SKM-1 (cell line): ENCODE results near the gene MED13.
"Not testable (repeated sequence)": the region's sequence is repeated elsewhere in the genome, so short reads cannot be mapped to it uniquely, and the experiment has no call there.

ENCODE experiments used
- DNase-seq: peaks from one replicate; lab custom pipeline; 2025; ENCODE audit not compliant: unreplicated experiment; lab: John Stamatoyannopoulos, UW

The MED13 gene

DNA sequence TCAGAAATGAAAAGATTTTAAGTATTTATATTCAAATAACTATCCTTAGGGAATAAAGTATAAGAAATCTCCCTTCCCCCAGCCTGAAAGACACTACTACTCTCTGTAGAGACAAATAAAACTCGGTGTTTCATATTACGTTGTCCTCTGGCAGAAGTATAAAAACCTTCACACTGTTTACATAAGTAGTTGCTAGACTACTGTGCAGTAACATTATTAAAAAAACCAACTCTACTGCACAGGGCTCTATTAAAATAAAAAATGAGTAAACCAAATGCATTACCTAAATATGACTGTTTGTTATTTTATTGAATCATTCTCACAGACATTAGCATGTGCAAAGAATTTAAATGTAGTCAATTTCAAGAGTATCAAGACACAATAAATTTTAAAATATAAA, 67.4 kb downstream of the MED13 start:
- no peak for DNase-seq

- DNase-seq = no peak
Measured at GRCh38 chr17:61996916-61997605, 68.0 kb downstream of the MED13 start.

DNA sequence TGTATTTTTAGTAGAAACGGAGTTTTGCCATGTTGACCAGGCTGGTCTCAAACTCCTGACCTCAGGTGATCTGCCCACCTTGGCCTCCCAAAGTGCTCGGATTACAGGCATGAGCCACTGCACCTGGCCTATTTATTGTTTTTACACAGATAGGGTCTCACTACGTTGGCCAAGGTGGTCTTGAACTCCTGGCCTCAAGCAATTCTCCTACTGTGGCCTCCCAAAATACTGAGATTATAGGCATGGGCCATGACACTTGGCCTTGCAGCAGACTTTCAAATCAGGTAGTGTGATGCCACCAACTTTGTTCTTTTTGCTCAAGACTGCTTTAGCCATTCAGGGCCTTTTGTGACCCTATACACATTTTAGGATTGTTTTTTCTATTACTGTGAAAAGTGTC, 75.6 kb downstream of the MED13 start:
- DNase-seq = no peak

GRCh38 chr17:61986898-61987297, 78.2 kb downstream of the MED13 start:
- DNase-seq = no peak

DNA sequence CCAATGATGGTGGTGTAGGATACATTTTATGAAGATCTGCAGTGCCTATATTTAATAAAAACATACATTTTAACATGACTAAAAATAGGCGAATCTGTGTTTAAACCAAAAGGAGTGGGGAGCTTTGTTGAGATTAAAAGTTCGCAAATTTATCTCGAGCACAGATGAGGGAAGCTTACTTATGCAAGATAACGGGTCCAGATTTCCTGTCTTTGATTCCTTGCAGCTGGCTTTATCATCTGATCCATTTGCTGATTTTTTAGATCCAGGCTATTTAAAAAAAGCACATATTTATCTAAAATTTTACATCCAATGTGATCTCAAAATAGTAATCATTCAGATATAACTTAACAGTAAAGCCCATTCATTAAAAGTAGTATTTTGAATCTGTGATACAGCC, 80.3 kb downstream of the MED13 start:
- DNase-seq = no peak

- no peak for DNase-seq
Measured at GRCh38 chr17:61981323-61981722, 83.8 kb downstream of the MED13 start.

GRCh38 chr17:61980535-61980934, 84.5 kb downstream of the MED13 start:
- DNase-seq = no peak

GRCh38 chr17:61974115-61974514, 91.0 kb downstream of the MED13 start:
- no peak for DNase-seq

- DNase-seq = no peak
Measured at GRCh38 chr17:61972311-61972710, 92.8 kb downstream of the MED13 start.

DNA sequence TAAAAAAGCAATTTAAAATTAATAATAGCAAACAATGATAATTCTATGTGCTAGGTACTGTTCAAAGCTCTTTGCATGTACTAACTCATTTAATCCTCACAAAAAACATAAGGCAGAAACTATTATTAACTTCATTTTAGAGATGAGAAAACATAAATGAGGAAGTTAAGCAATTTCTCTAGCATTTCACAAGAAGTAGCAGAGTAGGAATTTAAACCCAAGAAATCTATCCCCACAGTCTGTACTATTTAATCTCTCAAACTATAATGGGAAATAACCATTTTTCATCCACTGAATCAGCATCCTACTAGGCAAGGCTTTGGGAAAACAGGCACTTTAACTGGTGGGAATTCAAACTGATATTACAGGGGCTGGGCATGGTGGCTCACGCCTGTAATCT, 95.0 kb downstream of the MED13 start:
- DNase-seq = peak; percentile 15

GRCh38 chr17:61968757-61969156, 96.3 kb downstream of the MED13 start:
- DNase-seq = no peak

- no peak for DNase-seq
Measured at GRCh38 chr17:61967729-61968128, 97.3 kb downstream of the MED13 start.

GRCh38 chr17:61966191-61966590, 98.9 kb downstream of the MED13 start:
- no peak for DNase-seq

- DNase-seq = no peak
Measured at GRCh38 chr17:61955619-61956018, 109.5 kb downstream of the MED13 start.

DNA sequence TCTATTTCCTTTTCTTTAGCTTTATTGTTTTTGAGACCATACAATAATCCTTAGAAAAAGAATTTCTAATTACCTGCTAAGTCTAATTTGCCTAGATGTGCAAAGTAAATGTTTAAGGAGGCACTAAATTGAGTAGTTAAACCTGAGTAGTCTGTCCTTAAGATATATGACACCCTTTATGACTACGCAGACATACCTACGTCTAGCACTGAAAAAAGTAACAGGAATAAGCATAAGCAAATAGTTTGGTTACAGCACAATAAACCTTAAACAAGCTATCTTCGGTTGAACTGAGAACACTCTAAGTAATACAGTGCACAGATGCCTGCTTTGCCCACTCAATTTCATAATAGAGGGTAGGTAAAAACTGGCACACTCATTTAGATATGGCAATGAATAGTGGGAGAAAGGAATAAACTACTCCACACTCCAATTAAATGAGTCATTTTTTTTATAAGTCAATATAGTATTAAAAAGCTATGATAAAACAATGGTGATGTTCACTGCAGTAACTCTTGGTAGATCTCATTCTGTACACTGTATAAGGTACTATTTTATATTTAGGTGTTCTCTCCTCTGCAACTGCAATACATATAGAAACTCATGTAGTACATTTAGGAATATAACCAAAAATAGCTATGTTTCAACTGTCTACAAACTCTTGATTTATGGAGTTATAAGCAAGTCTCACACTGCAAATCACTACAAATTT, 117.6 kb downstream of the MED13 start:
- no peak for DNase-seq

GRCh38 chr17:61946359-61946758, 118.7 kb downstream of the MED13 start:
- no peak for DNase-seq

DNA sequence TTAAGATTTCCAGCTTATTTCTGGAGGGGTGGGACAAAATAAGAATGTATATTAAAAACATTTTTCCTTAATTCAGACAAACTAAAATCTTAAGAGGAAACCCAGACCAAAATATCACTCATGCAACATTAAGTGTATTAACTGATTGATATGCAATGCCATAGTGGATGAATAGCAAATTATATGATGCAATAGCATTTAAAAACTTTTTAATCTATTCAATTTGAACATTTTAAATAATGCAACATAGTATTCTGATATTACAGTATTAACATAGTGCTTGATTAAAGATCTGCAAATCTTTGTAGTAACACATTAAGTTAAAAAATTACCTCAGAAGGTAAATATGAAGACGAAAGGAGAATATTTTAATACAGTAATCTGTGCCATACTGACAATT, 122.0 kb downstream of the MED13 start:
- DNase-seq = no peak

- DNase-seq = no peak
Measured at GRCh38 chr17:61942085-61942484, 123.0 kb downstream of the MED13 start.

- DNase-seq = no peak
Measured at GRCh38 chr17:61928101-61928436, 137.0 kb downstream of the MED13 start.

- peak; percentile 92 for DNase-seq
Measured at GRCh38 chr17:61927208-61928100, 137.6 kb downstream of the MED13 start, which contains the start of gene INTS2. TSS of gene INTS2 (minus strand) at chr17:61927982. CDS start at chr17:61926644, 1,338 bp downstream.

DNA sequence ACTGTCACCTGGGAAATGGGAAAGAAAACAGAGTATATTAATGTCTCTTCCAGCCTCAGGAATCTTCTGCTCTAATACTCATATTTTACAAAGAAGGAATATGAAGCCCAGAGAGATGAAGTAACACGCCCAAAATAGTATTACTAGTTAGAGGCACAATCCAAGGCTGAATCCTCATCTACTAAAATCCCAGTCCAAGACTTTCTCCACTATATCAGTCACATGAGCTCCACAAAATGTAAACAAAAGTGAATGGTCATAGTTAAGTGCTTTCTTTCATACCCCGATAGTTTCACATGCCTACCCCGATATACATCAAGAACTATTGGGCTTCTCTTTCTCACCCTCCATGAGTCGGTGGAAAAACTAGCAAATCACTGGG, 138.3 kb downstream of the MED13 start:
- DNase-seq = no peak

- not testable (repeated sequence) for DNase-seq
Measured at GRCh38 chr17:61915162-61915561, 149.9 kb downstream of the MED13 start.
